GM19035 (cell line): ENCODE results near the gene ZNF581.

Source experiments
- ATAC-seq: cut with Tn5 transposase; IDR thresholded peaks from one replicate; pipeline ENCODE4 v1.9.1; 2021; ENCODE audit not compliant: unreplicated experiment

The ZNF581 gene

DNA sequence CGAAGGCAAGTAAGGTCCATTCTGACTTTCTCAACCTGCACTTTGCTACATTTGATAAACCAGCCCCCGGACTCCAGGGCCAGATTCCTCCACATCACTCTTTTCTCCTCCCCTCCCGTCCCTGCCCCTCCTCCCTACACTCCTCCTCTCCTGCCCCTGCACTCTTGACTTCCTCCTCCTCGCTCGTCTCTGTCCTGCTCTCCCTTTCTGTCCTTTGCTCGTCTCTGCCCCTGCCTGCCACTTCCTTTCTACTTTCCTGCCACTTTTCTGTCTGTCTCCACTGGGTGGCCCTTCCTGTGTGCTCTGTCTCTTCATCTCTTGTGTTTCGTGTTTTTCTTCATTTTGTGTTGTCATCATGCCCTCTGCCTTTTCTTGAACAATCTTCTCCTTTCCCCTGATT lies 18.4 kb downstream of the ZNF581 start:
- no peak for ATAC-seq

DNA sequence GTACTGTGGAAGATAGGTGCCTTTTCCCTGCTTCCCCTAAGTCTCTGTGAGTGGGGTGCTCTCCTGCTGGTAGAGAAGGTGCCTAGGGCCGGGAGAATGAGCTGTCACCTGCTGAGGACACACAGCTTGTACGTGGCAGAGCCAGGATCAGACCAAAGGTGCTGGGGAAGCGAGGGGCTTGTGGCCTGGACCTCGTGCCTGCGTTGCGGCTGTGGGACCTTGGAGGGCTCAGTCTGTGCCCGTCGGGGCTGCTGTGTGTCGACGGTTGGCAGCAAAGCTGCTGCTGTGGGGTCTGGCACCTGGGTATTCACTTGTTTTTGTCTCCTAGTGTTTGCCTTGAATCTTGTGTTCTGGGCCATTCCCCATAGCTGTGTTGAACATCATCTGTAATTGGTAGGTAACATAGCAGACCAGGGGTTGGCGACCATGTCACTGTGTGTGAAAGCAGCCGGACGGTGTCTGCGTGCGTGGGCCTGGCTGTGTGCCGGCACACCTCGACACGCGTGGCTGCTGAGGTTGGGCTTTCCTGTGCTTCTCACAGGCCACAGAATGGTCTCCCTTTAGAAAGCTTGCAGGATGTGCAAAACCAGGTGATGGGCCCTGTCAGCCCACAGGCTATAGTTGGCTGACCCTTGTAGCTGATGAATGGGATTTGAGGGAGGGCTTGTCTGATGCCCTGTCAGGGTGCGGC lies 20.5 kb downstream of the ZNF581 start:
- ATAC-seq, result no peak

DNA sequence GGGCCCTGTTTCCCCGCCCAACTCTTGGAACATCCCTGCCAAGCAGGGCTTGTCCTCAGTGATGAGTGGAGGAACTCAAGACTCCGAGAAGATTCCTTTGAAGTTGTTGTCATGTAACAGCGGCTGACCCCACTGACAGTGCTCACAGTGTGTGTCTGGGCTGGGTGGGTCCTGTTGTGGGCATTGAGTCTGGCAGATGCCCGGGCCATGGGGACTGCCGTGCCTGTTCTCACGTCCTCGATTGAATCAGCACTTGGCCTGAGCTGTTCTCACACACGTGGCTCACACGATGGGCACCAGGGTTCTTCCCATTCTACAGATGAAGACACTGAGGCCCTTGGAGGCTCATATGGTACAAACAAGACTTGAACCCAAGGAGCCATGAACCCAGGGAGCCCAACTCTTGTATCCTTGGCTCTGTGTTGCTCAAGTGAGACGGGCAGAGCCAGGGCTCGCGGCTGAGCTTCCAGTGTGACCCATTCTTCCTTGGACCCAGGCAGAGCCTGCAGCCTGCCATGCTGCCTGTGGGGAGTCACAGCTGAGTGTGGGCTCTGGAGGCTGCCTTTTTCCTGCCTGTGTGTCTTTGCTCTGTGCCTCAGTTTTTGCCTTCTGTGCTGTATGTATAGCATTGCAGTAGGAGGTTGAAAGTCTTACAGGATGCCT lies 23.0 kb downstream of the ZNF581 start:
- ATAC-seq, result no peak

DNA sequence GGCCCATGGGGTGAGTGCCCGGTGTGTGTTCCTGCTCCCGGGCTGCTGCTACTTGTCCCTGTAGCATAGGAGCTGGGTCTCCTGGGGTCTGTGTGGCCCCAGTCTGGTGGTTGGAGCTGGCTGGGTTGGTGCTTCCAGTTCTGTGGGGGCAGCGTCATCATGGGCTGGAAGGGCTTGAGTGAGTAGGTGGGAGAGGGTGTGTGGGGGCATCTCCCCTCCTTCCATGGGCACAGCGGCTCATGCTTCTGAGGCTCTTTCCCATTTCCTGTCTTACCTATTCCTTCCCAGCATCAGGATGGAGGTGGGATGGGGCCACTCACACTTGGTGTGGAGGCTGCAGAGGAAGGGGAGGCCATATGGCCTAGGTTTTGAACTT lies 23.5 kb downstream of the ZNF581 start:
- ATAC-seq, result no peak

DNA sequence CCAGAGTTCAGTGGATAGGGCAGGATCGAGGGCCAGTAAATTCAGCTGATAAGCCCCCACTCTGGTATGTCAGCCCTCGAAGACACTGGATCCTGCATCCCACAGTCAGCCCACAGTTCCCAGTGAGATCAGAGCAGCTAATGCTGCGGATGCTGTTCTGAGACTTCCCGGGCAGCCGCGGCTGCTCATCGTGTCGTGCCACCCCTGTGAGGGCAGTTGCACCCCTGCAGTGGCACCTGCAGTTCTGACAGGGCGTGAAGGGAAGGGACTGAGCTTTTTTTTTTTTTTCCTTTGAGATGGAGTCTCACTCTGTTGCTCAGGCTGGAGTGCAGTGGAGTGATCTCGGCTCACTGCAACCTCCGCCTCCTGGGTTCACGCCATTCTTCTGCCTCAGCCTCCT lies 24.1 kb downstream of the ZNF581 start:
- no peak for ATAC-seq

DNA sequence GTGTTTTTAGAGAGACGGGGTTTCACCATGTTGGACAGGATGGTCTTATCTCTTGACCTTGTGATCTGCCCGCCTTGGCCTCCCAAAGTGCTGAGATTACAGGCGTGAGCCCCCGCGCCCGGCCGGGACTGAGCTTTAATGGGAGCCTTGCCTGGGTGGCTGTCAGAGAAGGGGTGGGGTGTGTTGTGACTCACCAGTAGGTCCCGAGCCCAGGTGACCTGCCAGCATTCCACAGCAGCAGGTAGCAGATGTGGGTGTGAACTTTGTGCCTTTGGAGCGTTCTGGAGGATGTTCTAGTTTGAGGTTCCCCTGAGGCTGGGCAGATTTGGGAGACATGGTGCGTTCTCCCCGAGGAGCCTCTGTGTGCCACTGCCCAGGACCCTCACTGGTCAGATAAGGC lies 24.5 kb downstream of the ZNF581 start:
- no peak for ATAC-seq

DNA sequence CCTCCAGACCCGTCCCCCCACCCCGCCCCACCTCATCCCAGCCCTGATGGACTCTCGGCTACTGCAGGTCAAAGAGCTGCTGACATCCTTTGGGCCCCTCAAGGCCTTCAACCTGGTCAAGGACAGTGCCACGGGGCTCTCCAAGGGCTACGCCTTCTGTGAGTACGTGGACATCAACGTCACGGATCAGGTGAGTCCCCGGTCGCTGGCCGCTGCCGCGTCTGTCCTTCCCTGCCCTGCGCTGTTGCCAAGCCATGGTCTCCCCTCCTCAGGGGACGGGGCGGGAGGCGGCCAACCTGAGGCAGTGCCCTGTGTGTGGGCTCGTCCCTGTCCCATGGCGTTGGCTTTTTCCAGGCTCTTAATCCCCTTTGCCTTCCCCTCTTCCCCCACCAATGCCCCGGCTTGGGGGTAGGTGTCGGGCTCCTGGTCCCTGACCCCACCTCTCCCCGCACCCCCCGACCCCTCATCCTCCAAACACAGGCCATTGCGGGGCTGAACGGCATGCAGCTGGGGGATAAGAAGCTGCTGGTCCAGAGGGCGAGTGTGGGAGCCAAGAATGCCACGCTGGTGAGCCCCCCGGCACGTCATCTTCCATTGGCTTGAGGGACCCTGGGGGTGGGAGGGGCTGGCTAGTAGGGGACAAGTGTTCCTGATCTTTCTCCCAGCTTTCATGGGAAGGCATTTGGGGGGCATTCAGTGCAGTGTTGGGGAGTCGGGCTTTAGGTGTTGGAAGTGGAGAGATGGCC lies 25.3 kb downstream of the ZNF581 start:
- ATAC-seq, result no peak

DNA sequence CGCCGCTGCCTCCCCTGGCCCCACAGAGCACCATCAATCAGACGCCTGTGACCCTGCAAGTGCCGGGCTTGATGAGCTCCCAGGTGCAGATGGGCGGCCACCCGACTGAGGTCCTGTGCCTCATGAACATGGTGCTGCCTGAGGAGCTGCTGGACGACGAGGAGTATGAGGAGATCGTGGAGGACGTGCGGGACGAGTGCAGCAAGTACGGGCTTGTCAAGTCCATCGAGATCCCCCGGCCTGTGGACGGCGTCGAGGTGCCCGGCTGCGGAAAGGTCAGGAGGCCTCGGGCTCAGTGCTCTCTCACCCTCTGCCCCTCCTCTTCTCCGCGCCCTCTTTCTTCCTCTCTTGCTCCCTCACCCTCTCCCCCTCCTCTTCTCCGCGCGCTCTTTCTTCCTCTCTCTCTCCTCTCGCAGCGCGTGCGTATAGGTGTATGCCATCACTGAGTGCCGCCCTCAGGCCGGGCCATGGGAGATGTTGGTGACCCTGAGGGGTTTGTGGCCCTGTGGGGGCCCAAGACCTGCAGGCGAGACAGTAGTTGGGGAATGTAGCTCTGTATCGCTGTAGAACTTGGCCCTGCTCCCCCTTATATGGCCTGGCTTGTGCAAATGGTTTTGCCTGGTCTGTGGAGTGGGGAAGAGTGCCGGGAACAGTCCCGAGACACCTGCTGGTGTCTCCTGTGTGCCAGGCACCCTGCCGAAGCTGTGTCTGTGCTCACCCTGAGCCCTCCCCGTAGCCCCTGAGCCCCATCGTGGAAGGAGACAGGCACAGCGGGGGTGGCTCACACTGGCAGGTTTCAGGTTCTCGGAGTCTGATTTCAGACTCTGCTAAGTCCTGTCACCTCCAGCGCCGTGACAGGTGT lies 26.2 kb downstream of the ZNF581 start:
- no peak for ATAC-seq

DNA sequence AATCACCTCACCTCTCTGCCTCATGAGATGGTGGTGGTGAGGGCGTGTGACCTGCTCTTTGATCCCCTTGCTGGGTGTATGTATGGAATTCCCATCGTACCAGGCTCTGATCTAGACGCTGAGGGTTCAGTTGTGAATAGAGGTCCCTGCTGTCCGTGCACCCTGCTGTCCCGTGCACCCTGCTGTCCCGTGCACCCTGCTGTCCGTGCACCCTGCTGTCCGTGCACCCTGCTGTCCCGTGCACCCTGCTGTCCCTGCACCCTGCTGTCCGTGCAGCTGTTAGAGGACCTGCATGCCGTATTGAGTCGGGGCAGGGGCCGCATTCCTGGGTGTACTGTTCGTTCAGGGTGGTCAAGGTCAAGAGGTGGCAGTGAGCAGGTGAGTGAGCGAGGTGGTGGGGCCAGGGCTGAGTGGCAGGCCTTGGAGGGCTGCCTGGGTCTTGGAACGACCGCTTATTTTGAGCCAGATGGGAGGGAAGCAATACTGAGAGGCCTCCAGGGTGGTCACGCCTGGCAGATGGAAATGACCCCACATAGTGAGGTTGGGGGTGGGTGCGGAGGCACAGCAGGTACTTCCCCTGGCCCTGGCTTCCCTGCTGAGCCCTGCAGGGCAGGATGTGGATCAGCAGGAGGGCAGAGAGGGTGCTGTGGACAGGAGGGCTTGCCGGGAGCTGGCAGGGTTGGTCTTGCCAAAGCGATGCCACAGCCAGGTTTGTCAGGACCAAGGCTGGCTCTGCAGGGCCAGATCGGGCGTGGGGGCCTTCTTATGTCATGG lies 27.0 kb downstream of the ZNF581 start:
- ATAC-seq, result no peak

DNA sequence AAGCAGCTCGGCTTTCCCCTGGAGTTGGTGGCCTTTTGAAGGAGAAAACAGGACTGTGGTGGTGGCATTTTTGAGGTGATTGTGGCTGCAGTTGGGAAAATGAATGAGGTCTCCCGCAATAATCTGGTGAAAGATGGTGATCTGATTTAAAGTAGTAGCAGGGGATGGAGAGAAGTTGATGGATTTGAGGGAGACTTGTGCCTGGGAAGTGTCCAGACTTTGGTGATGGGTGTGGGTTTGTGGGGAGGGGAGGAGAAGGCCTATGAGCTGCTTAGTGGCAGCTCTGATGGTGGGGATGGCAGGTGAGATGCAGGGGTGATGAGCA lies 27.6 kb downstream of the ZNF581 start:
- ATAC-seq, result no peak

DNA sequence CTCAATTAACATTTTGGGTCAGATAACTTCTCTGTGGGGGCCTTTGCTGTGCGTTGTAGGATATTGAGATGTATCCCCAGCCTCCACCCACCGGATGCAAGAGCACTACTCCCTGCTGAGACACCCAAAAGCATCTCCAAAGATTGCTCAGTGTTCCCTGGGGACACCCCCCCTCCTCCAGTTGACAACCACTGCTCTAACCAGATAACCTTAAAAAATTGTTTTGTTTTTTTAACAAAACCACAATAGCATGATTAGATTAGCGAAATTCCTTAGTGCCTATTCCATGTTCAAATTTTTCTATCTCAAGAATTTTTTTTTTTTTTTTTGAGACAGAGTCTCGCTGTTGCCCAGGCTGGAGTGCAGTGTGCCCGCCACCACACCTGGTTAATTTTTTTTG lies 29.0 kb downstream of the ZNF581 start:
- no peak for ATAC-seq

DNA sequence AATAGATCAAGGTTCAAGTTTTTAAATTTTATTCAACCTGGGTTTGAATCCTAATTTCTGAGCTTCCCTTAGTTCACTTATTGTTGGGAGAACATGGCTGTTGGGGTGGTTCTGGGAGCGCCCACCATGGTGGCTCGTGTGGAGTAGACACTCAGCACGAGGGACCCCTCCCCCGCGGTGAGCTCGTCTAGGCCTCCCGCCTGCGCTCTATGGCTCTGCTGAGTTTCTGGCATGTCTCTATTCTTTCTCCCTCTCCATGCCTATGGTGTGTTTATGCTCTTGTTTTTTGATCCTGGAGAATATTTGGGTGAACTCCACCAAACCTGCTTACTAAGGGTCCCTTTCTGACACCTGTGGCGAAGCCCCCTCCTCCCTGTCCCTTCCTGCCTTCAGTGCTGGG lies 30.0 kb downstream of the ZNF581 start:
- no peak for ATAC-seq

DNA sequence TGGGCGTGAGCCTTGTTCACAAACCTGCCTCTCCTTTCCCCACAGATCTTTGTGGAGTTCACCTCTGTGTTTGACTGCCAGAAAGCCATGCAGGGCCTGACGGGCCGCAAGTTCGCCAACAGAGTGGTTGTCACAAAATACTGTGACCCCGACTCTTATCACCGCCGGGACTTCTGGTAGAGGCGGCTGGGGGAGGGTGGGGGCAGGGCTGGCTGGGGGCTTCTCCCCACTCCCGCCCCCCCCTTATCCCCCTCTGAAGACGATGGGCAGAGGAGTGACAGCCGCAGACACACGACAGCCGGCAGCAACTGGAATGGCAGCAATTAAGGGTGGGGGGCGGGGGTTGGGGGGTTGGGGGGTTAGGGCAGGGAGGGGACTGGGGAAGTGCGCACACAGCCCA lies 30.4 kb downstream of the ZNF581 start:
- ATAC-seq, result no peak

DNA sequence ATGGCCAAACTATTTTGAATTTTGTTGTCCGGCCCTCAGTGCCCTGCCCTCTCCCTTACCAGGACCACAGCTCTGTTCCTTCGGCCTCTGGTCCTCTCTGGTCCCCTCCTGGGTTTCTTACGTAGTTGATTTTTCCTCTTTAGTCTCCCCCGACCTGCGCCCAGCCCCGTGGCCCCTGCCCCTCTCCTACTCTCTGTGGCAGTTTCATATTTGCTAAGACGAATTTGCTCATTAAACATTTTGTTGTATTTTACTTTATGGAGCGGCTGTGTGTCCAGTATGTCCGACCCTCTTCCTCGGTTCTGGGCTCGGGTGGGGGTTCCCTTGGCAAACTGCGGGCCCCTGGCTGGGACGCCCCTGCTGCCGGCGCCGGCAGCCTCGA lies 31.0 kb downstream of the ZNF581 start:
- ATAC-seq, result no peak

DNA sequence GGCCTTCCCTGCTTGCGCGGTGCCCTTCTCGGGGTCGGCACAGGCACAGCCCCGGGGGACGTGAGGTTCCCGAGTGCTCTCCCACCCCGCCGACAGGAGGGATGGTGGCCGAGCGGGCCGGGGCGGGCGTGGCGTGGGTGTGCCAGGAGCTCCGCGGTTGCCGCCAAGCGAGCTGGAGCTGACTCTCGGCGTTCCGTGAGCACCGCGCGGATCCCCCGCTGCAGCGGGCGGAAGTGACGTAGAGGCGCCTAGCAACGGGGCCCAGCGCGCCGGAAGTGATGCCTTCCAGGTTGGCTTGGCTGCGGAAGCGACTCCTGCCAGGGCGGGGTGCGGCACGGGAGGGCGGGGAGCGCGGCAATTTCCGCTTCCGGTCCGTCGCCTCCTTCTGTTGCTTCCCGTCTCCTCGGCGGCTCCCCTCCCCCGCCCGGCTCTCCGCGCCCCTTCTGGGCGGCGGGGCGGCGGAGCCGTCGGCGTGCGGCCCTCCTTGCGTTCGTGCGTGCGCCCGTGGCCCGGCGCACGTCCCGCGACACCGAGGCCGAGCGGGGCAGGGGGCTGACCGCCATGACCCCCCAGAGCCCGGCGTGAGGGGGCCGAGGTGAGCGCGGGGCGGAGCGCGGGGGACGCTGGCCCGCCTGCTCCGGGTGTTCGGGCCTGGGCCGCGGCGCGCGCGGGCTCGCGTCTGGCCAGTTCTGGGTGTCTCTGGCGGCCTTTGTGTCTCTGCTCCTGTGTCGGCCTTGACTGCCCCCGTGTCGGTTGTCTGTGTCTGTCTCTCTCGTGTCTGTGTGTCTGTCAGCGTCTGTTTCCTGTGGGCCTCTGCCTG lies 31.6 kb downstream of the ZNF581 start, which contains the start of gene EPN1:
EPN1 (plus strand) TSS at position 386 of the 820 bp plus-strand sequence. CDS start 3,402 bp downstream, outside the sequence.
- peak; percentile 63 for ATAC-seq

DNA sequence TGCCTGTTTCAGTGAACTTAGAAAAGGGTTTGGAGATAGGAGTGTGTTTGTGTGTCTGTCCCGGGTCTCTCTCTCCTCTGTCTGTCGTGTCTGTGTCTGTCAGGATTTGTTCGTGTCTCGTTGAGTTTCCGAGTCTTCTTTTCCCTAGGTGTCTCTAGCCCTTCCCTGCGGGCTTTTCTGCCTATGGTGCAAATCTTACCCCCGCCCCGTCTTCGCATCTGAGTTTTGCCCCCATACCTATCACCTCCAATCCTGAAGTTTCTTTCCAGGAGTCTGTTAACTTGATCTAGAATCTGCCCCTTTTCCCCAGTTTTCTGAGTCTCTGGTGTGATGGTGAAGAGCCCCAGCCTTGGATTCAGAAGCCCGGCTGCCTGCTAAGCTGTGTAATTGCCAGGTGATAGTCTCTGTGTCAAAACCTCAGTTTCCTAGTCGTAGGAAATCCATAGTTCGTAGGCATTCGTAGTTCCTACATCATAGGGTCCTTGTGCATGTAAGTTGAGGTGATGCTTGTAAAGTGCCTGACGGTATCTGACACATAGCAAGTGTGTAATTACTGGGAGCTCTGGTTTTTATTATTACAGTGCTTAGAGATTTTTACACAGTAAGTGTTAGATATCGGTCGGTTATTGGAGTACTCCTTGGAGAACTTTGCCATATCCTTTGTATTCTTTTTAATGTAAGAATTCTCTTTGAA lies 32.4 kb downstream of the ZNF581 start:
- no peak for ATAC-seq

DNA sequence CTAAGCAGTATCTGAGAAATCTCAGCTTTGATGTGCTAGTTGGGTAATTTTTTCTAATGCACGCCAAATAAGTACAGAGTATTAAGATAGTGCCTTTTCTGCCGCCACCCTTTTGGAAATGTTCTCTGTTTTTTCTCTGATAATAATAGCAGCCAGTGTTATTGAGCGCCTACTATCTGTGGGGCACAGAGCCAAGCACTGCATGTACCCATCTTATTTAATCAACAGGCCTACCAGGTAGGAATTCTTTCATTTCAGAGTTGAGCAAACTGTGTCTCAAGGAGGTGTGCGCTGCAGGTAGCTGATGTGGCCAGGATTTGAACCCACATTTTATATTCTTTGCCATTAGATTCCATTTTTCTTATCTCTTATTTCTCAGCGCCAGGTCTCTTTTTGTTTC lies 32.9 kb downstream of the ZNF581 start:
- ATAC-seq, result no peak

DNA sequence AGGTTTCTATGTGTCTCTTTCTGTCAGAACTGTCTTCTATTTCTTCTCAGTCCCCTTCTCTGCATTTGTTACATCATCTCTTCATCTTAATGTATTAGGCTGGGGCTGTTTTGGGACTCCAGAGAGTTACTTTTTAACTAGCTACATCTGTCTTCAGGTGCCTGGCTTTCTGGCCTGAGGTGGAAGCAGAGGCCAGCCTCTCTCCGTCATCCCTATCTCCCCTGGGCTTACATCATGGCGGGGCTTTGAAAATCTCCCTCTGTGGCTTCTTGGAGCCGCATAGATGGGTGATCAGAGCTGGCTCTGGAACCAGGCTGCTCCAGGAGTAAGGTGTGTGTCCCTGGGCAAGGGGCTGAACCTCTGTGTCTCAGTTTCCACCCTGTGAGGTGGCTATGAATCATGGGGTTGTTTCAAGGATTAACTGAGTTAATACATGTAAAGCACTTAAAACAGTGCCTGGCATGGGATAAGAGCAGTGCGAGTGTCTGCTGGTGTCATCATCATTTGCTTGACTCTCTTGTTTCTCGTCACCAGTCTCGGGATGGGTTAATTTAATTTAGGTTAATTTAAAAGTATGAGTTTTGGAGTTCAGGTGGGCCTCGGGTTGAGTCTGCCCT lies 33.5 kb downstream of the ZNF581 start:
- ATAC-seq, result no peak

DNA sequence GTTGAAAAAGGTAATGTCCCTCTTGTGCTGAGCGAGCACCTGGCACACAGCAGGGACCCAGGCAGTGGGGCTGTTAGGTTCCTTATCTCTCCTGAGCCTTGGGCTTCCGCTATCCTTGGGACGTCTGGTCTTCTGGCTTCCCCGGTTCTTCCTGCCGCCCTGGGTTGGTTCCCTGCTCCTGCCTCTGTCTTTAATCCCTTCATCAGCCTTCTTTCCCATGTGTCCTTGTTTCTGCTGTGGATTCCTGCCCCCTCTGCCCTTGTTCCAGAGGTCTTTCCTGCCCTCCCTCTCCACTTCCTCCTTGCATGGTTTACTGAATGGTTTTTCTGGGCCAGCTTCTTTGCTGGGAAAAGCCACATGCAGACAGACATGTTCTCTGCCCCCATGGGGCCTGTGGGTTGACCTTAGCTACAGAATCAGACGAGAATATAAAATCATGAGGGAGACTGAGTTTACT lies 34.2 kb downstream of the ZNF581 start:
- no peak for ATAC-seq
